IMR-90 (cell line): Measurements from ENCODE around the gene CHMP3. TPM values are rescaled to one million over a fixed set of nuclear protein-coding genes. Genes with fewer than 3 reads are reported as not detected.

Source experiments
- ATAC-seq: fragments of 200-7000 bp; cut with Tn5 transposase; 2 replicates; pipeline ENCODE4 v1.9.1; 2020; ENCODE audit warnings: low read depth, mild to moderate bottlenecking, moderate library complexity
- BruUV-seq: library from RNA; stranded (reverse); fragments of 400-500 nt; replicated peaks from 2 replicates; lab custom pipeline; 2021; lab: Mats Ljungman, UMichigan
- CTCF ChIA-PET: fragments of 300-600 bp; formaldehyde crosslinking; extraction: SDS; loops from one replicate; lab custom pipeline; 2021; ENCODE audit warnings: antibody characterized with exemption; lab: Yijun Ruan, JAX
- POLR2A ChIA-PET: fragments of 300-600 bp; sonication (Branson Sonifier 250); formaldehyde crosslinking; loops from one replicate; lab custom pipeline; 2022; ENCODE audit warnings: antibody characterized with exemption; ENCODE audit not compliant: unreplicated experiment; lab: Charles Lee
- DNase-seq: peaks from one replicate; pipeline ENCODE4 v3.0.0; 2013
- H2AFZ ChIP-seq: replicated peaks from 2 replicates; pipeline ENCODE3; 2013; ENCODE audit warnings: low read length, mild to moderate bottlenecking; ENCODE audit not compliant: poor library complexity
- H2AK5ac ChIP-seq: 2 replicates; pipeline ENCODE4 v1.6.1; 2013; ENCODE audit warnings: low read depth, low read length, inconsistent platforms
- H2AK9ac ChIP-seq: replicated peaks from 2 replicates; pipeline ENCODE3; 2013; ENCODE audit warnings: mild to moderate bottlenecking, low read depth, low read length, moderate library complexity; ENCODE audit not compliant: poor library complexity
- H2BK120ac ChIP-seq: 2 replicates; pipeline ENCODE4 v1.6.1; 2013; ENCODE audit warnings: low read depth, low read length, inconsistent platforms
- H2BK15ac ChIP-seq: 3 replicates; pipeline ENCODE4 v1.6.1; 2013; ENCODE audit warnings: low read depth, low read length, inconsistent platforms
- H2BK20ac ChIP-seq: 2 replicates; pipeline ENCODE4 v1.6.1; 2013; ENCODE audit warnings: low read depth, mild to moderate bottlenecking, inconsistent platforms, low read length, moderate library complexity
- H2BK5ac ChIP-seq: 2 replicates; pipeline ENCODE4 v1.6.1; 2013; ENCODE audit warnings: mild to moderate bottlenecking, low read depth, low read length, inconsistent platforms; ENCODE audit not compliant: poor library complexity, severe bottlenecking
- H3K14ac ChIP-seq: replicated peaks from 2 replicates; pipeline ENCODE4 v1.6.1; 2013; ENCODE audit warnings: low read depth, low read length, inconsistent platforms
- H3K18ac ChIP-seq: 2 replicates; pipeline ENCODE4 v1.6.1; 2013; ENCODE audit warnings: low read depth, low read length, control low read depth
- H3K23ac ChIP-seq: 2 replicates; pipeline ENCODE4 v1.6.1; 2013; ENCODE audit warnings: low read depth, low read length, inconsistent platforms
- H3K27ac ChIP-seq: 2 replicates; pipeline ENCODE4 v1.5.1; 2013; ENCODE audit warnings: mild to moderate bottlenecking, control low read depth, low read length; ENCODE audit not compliant: insufficient read depth
- H3K27me3 ChIP-seq: 2 replicates; pipeline ENCODE4 v1.6.1; 2013; ENCODE audit warnings: low read length; ENCODE audit not compliant: control insufficient read depth, insufficient read depth
- H3K36me3 ChIP-seq: 2 replicates; pipeline ENCODE4 v1.6.1; 2013; ENCODE audit warnings: low read length, mixed read lengths; ENCODE audit not compliant: control insufficient read depth, insufficient read depth
- H3K4ac ChIP-seq: 2 replicates; pipeline ENCODE4 v1.6.1; 2013; ENCODE audit warnings: low read depth, low read length, inconsistent platforms
- H3K4me1 ChIP-seq: 2 replicates; pipeline ENCODE4 v1.6.1; 2013; ENCODE audit warnings: low read length, mixed read lengths; ENCODE audit not compliant: control insufficient read depth, insufficient read depth
- H3K4me2 ChIP-seq: 2 replicates; pipeline ENCODE4 v1.6.1; 2013; ENCODE audit warnings: low read depth, mild to moderate bottlenecking, control low read depth, low read length, moderate library complexity
- H3K4me3 ChIP-seq: 2 replicates; pipeline ENCODE4 v1.5.1; 2013; ENCODE audit warnings: low read depth, mild to moderate bottlenecking, control low read depth, low read length, moderate library complexity; ENCODE audit not compliant: insufficient read depth
- H3K56ac ChIP-seq: 2 replicates; pipeline ENCODE4 v1.6.1; 2013; ENCODE audit warnings: low read length, inconsistent platforms; ENCODE audit not compliant: insufficient read depth; ENCODE audit errors: extremely low read depth
- H3K79me1 ChIP-seq, 2 experiments: 2 replicates each; pipeline ENCODE4 v1.6.1; 2013; ENCODE audit warnings: low read length in 2 of 2, inconsistent platforms in 1 of 2, low read depth in 1 of 2
- H3K9ac ChIP-seq: 2 replicates; pipeline ENCODE4 v1.6.1; 2013; ENCODE audit warnings: low read depth, low read length, control low read depth
- H3K9me1 ChIP-seq: 2 replicates; pipeline ENCODE4 v1.6.1; 2013; ENCODE audit warnings: low read length, inconsistent platforms; ENCODE audit not compliant: insufficient read depth
- H3K9me3 ChIP-seq: 2 replicates; pipeline ENCODE4 v1.6.1; 2013; ENCODE audit warnings: low read length; ENCODE audit not compliant: control insufficient read depth, insufficient read depth
- H4K20me1 ChIP-seq: 2 replicates; pipeline ENCODE4 v1.6.1; 2013; ENCODE audit warnings: low read length, inconsistent platforms; ENCODE audit not compliant: insufficient read depth
- H4K5ac ChIP-seq: 2 replicates; pipeline ENCODE4 v1.6.1; 2013; ENCODE audit warnings: mild to moderate bottlenecking, low read depth, low read length, control low read depth
- H4K8ac ChIP-seq, 2 experiments: 2 replicates each; pipeline ENCODE4 v1.6.1; 2013; ENCODE audit warnings: low read depth in 2 of 2, low read length in 2 of 2, control low read depth in 1 of 2, inconsistent platforms in 1 of 2
- H4K91ac ChIP-seq: 2 replicates; pipeline ENCODE4 v1.6.1; 2013; ENCODE audit warnings: low read depth, low read length, inconsistent platforms; ENCODE audit not compliant: insufficient read depth
- USF2 ChIP-seq: fragments of 150-350 bp; IDR thresholded peaks from 2 replicates; pipeline ENCODE4 v1.6.1; 2017; ENCODE audit warnings: mild to moderate bottlenecking, antibody characterized with exemption, low read length, low read depth
- WGBS, 2 experiments: methylation state at CpG; one replicate each; pipeline versions ENCODE4 v1.1.5 to v1.1.7; 2013; ENCODE audit warnings: missing lambda C conversion rate in 2 of 2; ENCODE audit not compliant: insufficient read length in 1 of 2; ENCODE audit errors: extremely low coverage in 2 of 2; 5-methylcytosine and 5-hydroxymethylcytosine counted together
- dilution Hi-C: fragments of 300-500 bp; cut with HindIII; formaldehyde crosslinking; loops from one replicate; pipeline ENCODE4 v1.14.3; 2018; ENCODE audit warnings: low sequenced_read_pairs; ENCODE audit not compliant: unreplicated experiment
- in situ Hi-C: fragments of 300-500 bp; cut with MboI; formaldehyde crosslinking; loops from 3 replicates; pipeline ENCODE4 v1.14.3; 2019; ENCODE audit warnings: low sequenced_read_pairs, inconsistent platforms, mixed read lengths
- intact Hi-C: fragments of 100-400 bp; cut with micrococcal nuclease; formaldehyde crosslinking; loops from 2 replicates; pipeline ENCODE4 v1.10.0; 2022
- polyA plus RNA-seq, 3 experiments: library from polyadenylated mRNA; depleted of rRNA; stranded (reverse); fragments of >200 nt; gene quantifications; 2 replicates each; pipeline ENCODE4 v1.2.3, GENCODE V29; 2012; ENCODE audit warnings: low replicate concordance in 1 of 3
- total RNA-seq: library from RNA; depleted of rRNA; stranded (reverse); fragments of >200 nt; gene quantifications from 2 replicates; pipeline ENCODE4 v1.2.3, GENCODE V29; 2012

Gene CHMP3
- total and polyA plus RNA-seq, 2 of the 4 experiments (the other 2 are of a cell fraction) = 38.4 to 84.6 TPM

- TF ChIP-seq USF2 = no peak
- H3K4me2 ChIP-seq = no peak overlapping the region
- no peaks in the 10 kb centered on the region for H3K27me3 ChIP-seq
- no TSS peak for BruUV-seq
- intact Hi-C loops (no loop called here), dilution Hi-C loops (no loop called here), in situ Hi-C loops (no loop called here)
- no peak overlapping the region for H3K14ac ChIP-seq
- H3K9me1 ChIP-seq = no peaks in the 10 kb centered on the region
- no peak overlapping the region for H3K18ac ChIP-seq
- no peak overlapping the region for H3K56ac ChIP-seq
- H4K8ac ChIP-seq = no peak overlapping the region
- H2BK15ac ChIP-seq = no peak overlapping the region
- ChIA-PET CTCF (no interaction called here), POLR2A (no interaction called here)
- H2AFZ ChIP-seq = no peak overlapping the region
- WGBS, 2 experiments = no CpG with 5 or more reads among the region's 4 CpGs
- no peak overlapping the region for H2AK9ac ChIP-seq
- no peaks in the 10 kb centered on the region for H3K79me1 ChIP-seq
- H3K4ac ChIP-seq = no peak overlapping the region
- H3K9me3 ChIP-seq = peaks cover 6% of the 10 kb centered on the region; the same call in 1 of the 2 replicates
- no peak overlapping the region for H3K23ac ChIP-seq
- H3K27ac ChIP-seq = no peak overlapping the region
- H3K36me3 ChIP-seq = peaks cover 5% of the 10 kb centered on the region
- H4K20me1 ChIP-seq = no peaks in the 10 kb centered on the region
- H4K5ac ChIP-seq = no peak overlapping the region
- no peak overlapping the region for H2BK5ac ChIP-seq
- H2AK5ac ChIP-seq = no peak overlapping the region
- ATAC-seq (no peak), DNase-seq (no peak)
- H3K4me1 ChIP-seq = no peaks in the 10 kb centered on the region; the same call in 1 of the 2 replicates
- H3K9ac ChIP-seq = no peak overlapping the region
- no peak overlapping the region for H3K4me3 ChIP-seq
- no peak overlapping the region for H4K91ac ChIP-seq
- no peak overlapping the region for H2BK120ac ChIP-seq
- no peak overlapping the region for H2BK20ac ChIP-seq
Measured at GRCh38 chr2:86523491-86523890, 39.8 kb downstream of the CHMP3 start.
